Panc1 (cell line): ENCODE results near the gene ABCA6. TPM values are rescaled to one million over a fixed set of nuclear protein-coding genes. Genes with fewer than 3 reads are reported as not detected.

Source experiments
- ATAC-seq: fragments of 200-7000 bp; cut with Tn5 transposase; 2 replicates; pipeline ENCODE4 v1.9.1; 2020; ENCODE audit warnings: mild to moderate bottlenecking, moderate library complexity
- BruUV-seq: library from RNA; stranded (reverse); fragments of 400-500 nt; replicated peaks from 2 replicates; lab custom pipeline; 2021; lab: Mats Ljungman, UMichigan
- CTCF ChIA-PET: fragments of 300-600 bp; sonication (Branson Sonifier 250); formaldehyde crosslinking; loops from one replicate; lab custom pipeline; 2022; ENCODE audit warnings: antibody characterized with exemption; lab: Charles Lee
- POLR2A ChIA-PET: fragments of 300-600 bp; sonication (Branson Sonifier 250); formaldehyde crosslinking; loops from one replicate; lab custom pipeline; 2022; ENCODE audit warnings: antibody characterized with exemption; lab: Charles Lee
- DNase-seq: peaks from one replicate; pipeline ENCODE4 v3.0.0-alpha.2; 2010; ENCODE audit warnings: low read depth, low spot score
- H3K27ac ChIP-seq: 2 replicates; pipeline ENCODE4 v1.5.1; 2011; ENCODE audit warnings: mild to moderate bottlenecking, low read length, inconsistent platforms
- H3K27me3 ChIP-seq: fragments of 200-500 bp; sonication (Bioruptor generic); 2 replicates; pipeline ENCODE4 v1.6.0; 2014; ENCODE audit warnings: low read length, inconsistent platforms; ENCODE audit not compliant: control insufficient read depth, insufficient read depth
- H3K36me3 ChIP-seq: fragments of 200-500 bp; sonication (Bioruptor generic); 2 replicates; pipeline ENCODE4 v1.5.1; 2014; ENCODE audit warnings: inconsistent platforms, mild to moderate bottlenecking, low read length, moderate library complexity; ENCODE audit not compliant: control insufficient read depth, insufficient read depth
- H3K4me1 ChIP-seq: 2 replicates; pipeline ENCODE4 v1.5.1; 2011; ENCODE audit warnings: inconsistent platforms, mild to moderate bottlenecking, low read length, moderate library complexity; ENCODE audit not compliant: control insufficient read depth, insufficient read depth
- H3K4me3 ChIP-seq, 2 experiments: 2 replicates each; pipeline ENCODE4 v1.5.1; 2011 to 2012; ENCODE audit warnings: low read depth in 2 of 2, low read length in 2 of 2, mild to moderate bottlenecking in 2 of 2, inconsistent platforms in 1 of 2, moderate library complexity in 1 of 2
- H3K9me3 ChIP-seq: fragments of 200-500 bp; sonication (Bioruptor generic); 2 replicates; pipeline ENCODE4 v1.5.1; 2014; ENCODE audit warnings: low read depth, mild to moderate bottlenecking, inconsistent platforms, low read length, moderate library complexity; ENCODE audit not compliant: control insufficient read depth, insufficient read depth
- CTCF ChIP-seq: fragments of 450-650 bp; IDR thresholded peaks from 2 replicates; pipeline ENCODE4 v1.5.1; 2017; ENCODE audit warnings: mild to moderate bottlenecking
- POLR2AphosphoS5 ChIP-seq: IDR thresholded peaks from 2 replicates; pipeline ENCODE4 v1.6.1; 2012; ENCODE audit warnings: mild to moderate bottlenecking, low read depth, low read length, moderate library complexity
- REST ChIP-seq, 2 experiments: IDR thresholded peaks; 2 replicates each; pipeline ENCODE4 v1.6.1; 2011 to 2012; ENCODE audit warnings: low read depth in 2 of 2, control low read depth in 1 of 2, low read length in 1 of 2, mild to moderate bottlenecking in 1 of 2, moderate library complexity in 1 of 2; ENCODE audit not compliant: insufficient read depth in 1 of 2
- SIN3A ChIP-seq: IDR thresholded peaks from 2 replicates; pipeline ENCODE4 v1.6.1; 2012; ENCODE audit warnings: low read depth, mild to moderate bottlenecking, low read length, moderate library complexity, borderline replicate concordance; ENCODE audit not compliant: insufficient read depth
- TCF7L2 ChIP-seq: IDR thresholded peaks from 2 replicates; pipeline ENCODE4 v1.6.1; 2011; ENCODE audit warnings: mild to moderate bottlenecking, low read depth, low read length, inconsistent platforms
- in situ Hi-C: cut with HindIII; loops from 2 replicates; pipeline ENCODE4 v1.10.0; 2016; ENCODE audit warnings: low sequenced_read_pairs, low pct_unique_long_range_greater_than_20kb
- intact Hi-C: fragments of 100-400 bp; cut with micrococcal nuclease; formaldehyde crosslinking; loops from one replicate; pipeline ENCODE4 v1.10.0; 2022; ENCODE audit not compliant: unreplicated experiment
- total RNA-seq: library from RNA; stranded (reverse); gene quantifications from one replicate; pipeline ENCODE4 v1.2.1, GENCODE V29; 2021; ENCODE audit not compliant: unreplicated experiment

The ABCA6 gene
- total RNA-seq, 1 experiment from 2014 or later: 0.46 TPM

GRCh38 chr17:69088643-69089200 is 53.0 kb downstream of the ABCA6 start:
- intact Hi-C loops (no loop called here), in situ Hi-C loops (no loop called here)
- TF ChIP-seq TCF7L2 (no peak), SIN3A (no peak), CTCF (no peak), POLR2AphosphoS5 (no peak), REST (IDR thresholded peaks at IDR 0.05; ENCODE audit: insufficient read depth in 1 of 2, low read depth in 2 of 2, low read length in 1 of 2) (no peak)
- Histone ChIP-seq H3K4me3 (no peak overlapping the region), H3K27ac (no peak overlapping the region), H3K4me1 (no peaks in the 10 kb centered on the region), H3K36me3 (no peaks in the 10 kb centered on the region), H3K27me3 (no peaks in the 10 kb centered on the region), H3K9me3 (no peaks in the 10 kb centered on the region)
- POLR2A ChIA-PET: no interaction called here
- CTCF ChIA-PET: no interaction called here
- DNase-seq (no peak), ATAC-seq (no peak)
- no TSS peak for BruUV-seq

GRCh38 chr17:69086641-69087040 is 55.1 kb downstream of the ABCA6 start:
- DNase-seq (no peak), ATAC-seq (no peak)
- Histone ChIP-seq H3K4me3 (no peak overlapping the region), H3K36me3 (no peaks in the 10 kb centered on the region), H3K4me1 (no peaks in the 10 kb centered on the region), H3K27me3 (no peaks in the 10 kb centered on the region), H3K27ac (no peak overlapping the region), H3K9me3 (peaks cover 7% of the 10 kb centered on the region; the same call in 1 of the 2 replicates)
- CTCF ChIA-PET: no interaction called here
- POLR2A ChIA-PET: no interaction called here
- intact Hi-C loops: no loop called here
- in situ Hi-C loops: no loop called here
- no peak for TF ChIP-seq POLR2AphosphoS5
- TF ChIP-seq CTCF: no peak
- no TSS peak for BruUV-seq
